GM12872 (cell line): ENCODE results near the gene ZFAND4.

Experiments used
- CTCF ChIP-seq: IDR thresholded peaks from 3 replicates; pipeline ENCODE4 v1.5.1; 2011; ENCODE audit warnings: low read depth, mild to moderate bottlenecking, low read length, moderate library complexity; ENCODE audit not compliant: insufficient read depth

ZFAND4 gene

GRCh38 chr10:45672181-45673073 lies at the start of gene ZFAND4:
ZFAND4 (minus strand) TSS chr10:45672772; CDS start chr10:45663725, 9,047 bp downstream.
- TF ChIP-seq CTCF: peak; percentile 57; the same call in 2 of the 3 replicates

- no peak for TF ChIP-seq CTCF
Observed at GRCh38 chr10:45675388-45675787, 2.8 kb upstream of the ZFAND4 start.

- no peak for TF ChIP-seq CTCF
Observed at GRCh38 chr10:45673074-45673648, 589 bp upstream of the ZFAND4 start.

GRCh38 chr10:45660876-45661411 lies 11.6 kb downstream of the ZFAND4 start:
- no peak for TF ChIP-seq CTCF

- TF ChIP-seq CTCF: no peak
Observed at GRCh38 chr10:45657033-45657926, 15.3 kb downstream of the ZFAND4 start.

- no peak for TF ChIP-seq CTCF
Observed at GRCh38 chr10:45655219-45655618, 17.4 kb downstream of the ZFAND4 start.
